SU-DHL-6 (cell line): ENCODE data around the gene GPATCH3.
A peak's percentile ranks its signal among the peaks of the same experiment; 100 is the strongest.

Source experiments
- H2AFZ ChIP-seq: fragments of 200-600 bp; sonication (generic); 2 replicates; pipeline ENCODE4 v1.6.1; 2014; ENCODE audit warnings: low read depth, mild to moderate bottlenecking, moderate library complexity, mixed read lengths, antibody characterized with exemption, low read length; ENCODE audit not compliant: severe bottlenecking
- H3F3A ChIP-seq: fragments of 200-600 bp; shearing (Covaris generic); 2 replicates; pipeline ENCODE4 v1.6.0; 2016; ENCODE audit warnings: antibody characterized with exemption, mild to moderate bottlenecking; ENCODE audit not compliant: insufficient read depth
- H3K27ac ChIP-seq: fragments of 200-600 bp; sonication (generic); 2 replicates; pipeline ENCODE4 v1.5.1; 2016; ENCODE audit warnings: low read depth, mild to moderate bottlenecking, low read length, moderate library complexity, mixed read lengths
- H3K27me3 ChIP-seq: fragments of 200-600 bp; sonication (generic), shearing (Covaris generic); 2 replicates; pipeline ENCODE4 v1.6.0; 2014; ENCODE audit warnings: mild to moderate bottlenecking, low read length
- H3K36me3 ChIP-seq: fragments of 200-600 bp; sonication (generic); 2 replicates; pipeline ENCODE4 v1.6.1; 2014; ENCODE audit warnings: mild to moderate bottlenecking, low read length, mixed read lengths
- H3K4me2 ChIP-seq: fragments of 300-600, 200-600 bp; shearing (Covaris generic), sonication (generic); 2 replicates; pipeline ENCODE4 v1.6.0; 2014; ENCODE audit warnings: low read length, low read depth, mild to moderate bottlenecking; ENCODE audit not compliant: poor library complexity, severe bottlenecking
- H3K4me3 ChIP-seq: fragments of 200-600 bp; sonication (generic); 2 replicates; pipeline ENCODE4 v1.5.1; 2014; ENCODE audit warnings: antibody characterized with exemption, low read length, mild to moderate bottlenecking, mixed read lengths; ENCODE audit not compliant: insufficient read depth, poor library complexity, severe bottlenecking
- H3K79me2 ChIP-seq: fragments of 200-600 bp; sonication (generic); 2 replicates; pipeline ENCODE4 v1.6.1; 2014; ENCODE audit warnings: mild to moderate bottlenecking, low read length, moderate library complexity; ENCODE audit not compliant: insufficient read depth
- H3K9ac ChIP-seq: fragments of 200-600 bp; sonication (generic); 2 replicates; pipeline ENCODE4 v1.7.0; 2014; ENCODE audit warnings: mild to moderate bottlenecking, low read length
- H3K9me2 ChIP-seq: fragments of 200-600 bp; sonication (generic); replicated peaks from 2 replicates; pipeline ENCODE4 v1.6.1; 2014; ENCODE audit warnings: low read length; ENCODE audit not compliant: insufficient read depth
- H3K9me3 ChIP-seq: fragments of 200-600 bp; sonication (generic); 2 replicates; pipeline ENCODE4 v1.6.1; 2014; ENCODE audit warnings: low read length, mixed read lengths; ENCODE audit not compliant: insufficient read depth
- H4K20me1 ChIP-seq: fragments of 200-600 bp; sonication (generic); 2 replicates; pipeline ENCODE4 v1.6.1; 2014; ENCODE audit warnings: low read depth, mild to moderate bottlenecking, antibody characterized with exemption, low read length, moderate library complexity, mixed read lengths
- CTCF ChIP-seq: fragments of 200-600 bp; sonication (generic); IDR thresholded peaks from one replicate; pipeline ENCODE4 v1.5.1; 2017; ENCODE audit warnings: antibody characterized with exemption, mild to moderate bottlenecking, low read length, moderate library complexity; ENCODE audit not compliant: insufficient read depth, poor library complexity, severe bottlenecking
- EZH2phosphoT487 ChIP-seq: fragments of 200-600 bp; sonication (generic), shearing (Covaris generic); conservative IDR thresholded peaks from 2 replicates; pipeline ENCODE4 v1.6.1; 2018; ENCODE audit warnings: mild to moderate bottlenecking, antibody characterized with exemption, low read length, moderate library complexity, mixed read lengths

The GPATCH3 gene

GRCh38 chr1:26894263-26894662 is 6.0 kb downstream of the GPATCH3 start:
- peaks cover 12% of the 10 kb centered on the region for H3K79me2 ChIP-seq
- H3K9me2 ChIP-seq: no peaks in the 10 kb centered on the region
- no peak overlapping the region for H3K4me2 ChIP-seq
- no peak overlapping the region for H3K27ac ChIP-seq
- no peaks in the 10 kb centered on the region for H3K27me3 ChIP-seq
- H2AFZ ChIP-seq: no peak overlapping the region
- TF ChIP-seq EZH2phosphoT487: no peak
- no peak for TF ChIP-seq CTCF
- H3K4me3 ChIP-seq: no peak overlapping the region
- peaks cover 9% of the 10 kb centered on the region; the same call in 1 of the 2 replicates for H3F3A ChIP-seq
- no peaks in the 10 kb centered on the region for H3K36me3 ChIP-seq
- no peaks in the 10 kb centered on the region for H4K20me1 ChIP-seq
- H3K9me3 ChIP-seq: no peaks in the 10 kb centered on the region
- H3K9ac ChIP-seq: no peak overlapping the region

- TF ChIP-seq CTCF: no peak
- TF ChIP-seq EZH2phosphoT487: no peak
- peak overlapping the region; percentile 83 for H3K4me3 ChIP-seq
- no peaks in the 10 kb centered on the region for H3K9me2 ChIP-seq
- peaks cover 17% of the 10 kb centered on the region for H3K79me2 ChIP-seq
- H3F3A ChIP-seq: peaks cover 13% of the 10 kb centered on the region; the same call in 1 of the 2 replicates
- peak overlapping the region; percentile 82 for H3K9ac ChIP-seq
- H3K4me2 ChIP-seq: peak overlapping the region; percentile 91
- no peaks in the 10 kb centered on the region for H3K36me3 ChIP-seq
- H3K27ac ChIP-seq: peak overlapping the region; percentile 73
- peak overlapping the region; percentile 82 for H2AFZ ChIP-seq
- H4K20me1 ChIP-seq: no peaks in the 10 kb centered on the region
- no peaks in the 10 kb centered on the region for H3K9me3 ChIP-seq
- no peaks in the 10 kb centered on the region for H3K27me3 ChIP-seq
Measured at GRCh38 chr1:26890467-26890796, 9.8 kb downstream of the GPATCH3 start.

GRCh38 chr1:26889551-26890466 is 10.5 kb downstream of the GPATCH3 start, which contains the start of gene GPN2:
Gene GPN2 (minus strand): TSS chr1:26890283. CDS start chr1:26890096, 187 bp downstream.
- H3K9me3 ChIP-seq: no peaks in the 10 kb centered on the region
- H2AFZ ChIP-seq: peak within 1 kb of the TSS; percentile 82
- no peaks in the 10 kb centered on the region for H4K20me1 ChIP-seq
- peak within 1 kb of the TSS; percentile 73 for H3K27ac ChIP-seq
- H3K79me2 ChIP-seq: peaks cover 17% of the 10 kb centered on the region
- no peaks in the 10 kb centered on the region for H3K27me3 ChIP-seq
- H3K9me2 ChIP-seq: no peaks in the 10 kb centered on the region
- peak within 1 kb of the TSS; percentile 83 for H3K4me3 ChIP-seq
- peak within 1 kb of the TSS; percentile 82 for H3K9ac ChIP-seq
- H3K4me2 ChIP-seq: peak within 1 kb of the TSS; percentile 91
- no peak for TF ChIP-seq CTCF
- TF ChIP-seq EZH2phosphoT487: no peak
- H3K36me3 ChIP-seq: no peaks in the 10 kb centered on the region
- H3F3A ChIP-seq: peaks cover 13% of the 10 kb centered on the region; the same call in 1 of the 2 replicates
